Thyroid gland (tissue), 4 donors: ENCODE data around the gene CSRNP3. TPM values are rescaled to one million over a fixed set of nuclear protein-coding genes. Genes with fewer than 3 reads are reported as not detected.

Source experiments
- DNase-seq, 2 donors: peaks; one replicate each; pipeline ENCODE4 v3.0.0-alpha.2; 2019
- H3K27ac ChIP-seq, 3 donors: fragments of 200-600 bp; sonication (generic); 1 replicate in 2 of 3; 2 replicates in 1 of 3; pipeline ENCODE4 v1.5.1; 2016 to 2019; ENCODE audit warnings: mild to moderate bottlenecking in 1 of 3, moderate library complexity in 1 of 3
- H3K27me3 ChIP-seq: fragments of 200-600 bp; sonication (generic); one replicate; pipeline ENCODE4 v1.5.1; 2019
- H3K36me3 ChIP-seq, 2 donors: fragments of 200-600 bp; sonication (generic); one replicate each; pipeline ENCODE4 v1.5.1; 2016 to 2019
- H3K4me1 ChIP-seq, 2 donors: fragments of 200-600 bp; sonication (generic); one replicate each; pipeline ENCODE4 v1.5.1; 2017 to 2019
- H3K4me3 ChIP-seq, 3 donors: fragments of 200-600 bp; sonication (generic); replicated peaks in 1 of 3; 1 replicate in 2 of 3; 2 replicates in 1 of 3; pipeline ENCODE4 v1.5.1; 2016; ENCODE audit warnings: mild to moderate bottlenecking in 1 of 3
- H3K9me3 ChIP-seq: fragments of 200-600 bp; sonication (generic); one replicate; pipeline ENCODE4 v1.5.1; 2017
- POLR2A ChIP-seq, 2 donors: fragments of 450-650 bp; IDR thresholded peaks; one replicate each; pipeline ENCODE4 v1.6.1; 2017; ENCODE audit warnings: antibody characterized with exemption in 2 of 2, mild to moderate bottlenecking in 2 of 2, moderate library complexity in 1 of 2
- WGBS, 2 donors: methylation state at CpG; one replicate each; pipeline ENCODE4 v1.1.5; 2017; 5-methylcytosine and 5-hydroxymethylcytosine counted together
- intact Hi-C: fragments of 100-400 bp; cut with DNase I; formaldehyde crosslinking; loops from one replicate; pipeline ENCODE4 v1.15.1; 2023
- total RNA-seq, 4 donors: library from RNA; depleted of rRNA; stranded (reverse); fragments of >200 nt; gene quantifications; one replicate each; pipeline ENCODE4 v1.2.3, GENCODE V29; 2016
- TF ChIP-seq, protein P1 (sequence below), 6 experiments: fragments of 200-600 bp in 3 of 6; fragments of 450-650 bp in 3 of 6; sonication (generic) in 3 of 6; IDR thresholded peaks; one replicate each; pipeline ENCODE4 v1.5.1; 2016 to 2019; ENCODE audit warnings: antibody characterized with exemption in 6 of 6, mild to moderate bottlenecking in 2 of 6, inconsistent platforms in 1 of 6, moderate library complexity in 1 of 6

The CSRNP3 gene
- total RNA-seq, 4 donors from 2014 or later = 6.0 to 16.5 (median 9.9) TPM

GRCh38 chr2:165562233-165562632 is 92.7 kb downstream of the CSRNP3 start:
- intact Hi-C loops = no loop called here
- Histone ChIP-seq H3K4me1 (no peaks in the 10 kb centered on the region), H3K9me3 (no peaks in the 10 kb centered on the region), H3K4me3 (no peak overlapping the region), H3K27ac (no peak overlapping the region), H3K36me3 (no peaks in the 10 kb centered on the region), H3K27me3 (no peaks in the 10 kb centered on the region)
- TF ChIP-seq POLR2A (IDR thresholded peaks at IDR 0.05) = no peak
- TF ChIP-seq, protein P1, sequence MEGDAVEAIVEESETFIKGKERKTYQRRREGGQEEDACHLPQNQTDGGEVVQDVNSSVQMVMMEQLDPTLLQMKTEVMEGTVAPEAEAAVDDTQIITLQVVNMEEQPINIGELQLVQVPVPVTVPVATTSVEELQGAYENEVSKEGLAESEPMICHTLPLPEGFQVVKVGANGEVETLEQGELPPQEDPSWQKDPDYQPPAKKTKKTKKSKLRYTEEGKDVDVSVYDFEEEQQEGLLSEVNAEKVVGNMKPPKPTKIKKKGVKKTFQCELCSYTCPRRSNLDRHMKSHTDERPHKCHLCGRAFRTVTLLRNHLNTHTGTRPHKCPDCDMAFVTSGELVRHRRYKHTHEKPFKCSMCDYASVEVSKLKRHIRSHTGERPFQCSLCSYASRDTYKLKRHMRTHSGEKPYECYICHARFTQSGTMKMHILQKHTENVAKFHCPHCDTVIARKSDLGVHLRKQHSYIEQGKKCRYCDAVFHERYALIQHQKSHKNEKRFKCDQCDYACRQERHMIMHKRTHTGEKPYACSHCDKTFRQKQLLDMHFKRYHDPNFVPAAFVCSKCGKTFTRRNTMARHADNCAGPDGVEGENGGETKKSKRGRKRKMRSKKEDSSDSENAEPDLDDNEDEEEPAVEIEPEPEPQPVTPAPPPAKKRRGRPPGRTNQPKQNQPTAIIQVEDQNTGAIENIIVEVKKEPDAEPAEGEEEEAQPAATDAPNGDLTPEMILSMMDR (IDR thresholded peaks at IDR 0.05) = no peak
- no peak for DNase-seq

- intact Hi-C loops = no loop called here
- no peaks in the 10 kb centered on the region for H3K36me3 ChIP-seq
- no peak overlapping the region for H3K4me3 ChIP-seq
- WGBS, 2 donors = 94 to 97% methylated on average over 6 of the region's 6 CpGs
- H3K27me3 ChIP-seq = no peaks in the 10 kb centered on the region
- no peak for TF ChIP-seq POLR2A (IDR thresholded peaks at IDR 0.05)
- TF ChIP-seq, protein P1 (IDR thresholded peaks at IDR 0.05) = no peak
- DNase-seq = no peak
- H3K27ac ChIP-seq = no peak overlapping the region
- no peaks in the 10 kb centered on the region for H3K9me3 ChIP-seq
- H3K4me1 ChIP-seq = no peaks in the 10 kb centered on the region
Measured at GRCh38 chr2:165563468-165564225, 94.1 kb downstream of the CSRNP3 start.

DNA sequence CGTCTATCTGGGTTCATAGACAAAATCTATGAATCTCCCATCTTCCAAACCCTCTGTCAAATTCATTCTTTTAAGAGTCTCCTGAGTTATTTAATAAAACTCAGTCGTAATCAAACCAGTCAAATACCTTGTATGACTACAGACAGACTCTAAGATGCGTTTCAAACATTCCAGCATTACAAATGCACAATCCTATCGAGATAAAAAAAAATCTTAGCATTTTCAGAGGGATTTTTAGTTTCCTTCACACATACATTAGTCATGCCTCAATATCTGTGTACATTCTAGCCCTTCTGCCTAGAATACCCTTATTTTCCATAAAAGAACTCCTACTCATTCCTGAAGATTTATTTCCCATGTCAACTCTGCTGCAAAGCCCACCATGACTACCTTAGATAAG is 96.5 kb downstream of the CSRNP3 start:
- H3K27me3 ChIP-seq = no peaks in the 10 kb centered on the region
- no peaks in the 10 kb centered on the region for H3K36me3 ChIP-seq
- 92 to 96% methylated on average over 4 of the region's 4 CpGs for WGBS, 2 donors
- no peak for DNase-seq
- H3K4me3 ChIP-seq = no peak overlapping the region
- no peak overlapping the region for H3K27ac ChIP-seq
- no peaks in the 10 kb centered on the region for H3K4me1 ChIP-seq
- H3K9me3 ChIP-seq = no peaks in the 10 kb centered on the region
- intact Hi-C loops = no loop called here
- TF ChIP-seq, protein P1 (IDR thresholded peaks at IDR 0.05) = no peak
- no peak for TF ChIP-seq POLR2A (IDR thresholded peaks at IDR 0.05)

GRCh38 chr2:165567273-165567672 is 97.8 kb downstream of the CSRNP3 start:
- intact Hi-C loops = no loop called here
- Histone ChIP-seq H3K4me1 (no peaks in the 10 kb centered on the region), H3K4me3 (no peak overlapping the region), H3K9me3 (no peaks in the 10 kb centered on the region), H3K27ac (no peak overlapping the region), H3K36me3 (no peaks in the 10 kb centered on the region), H3K27me3 (no peaks in the 10 kb centered on the region)
- 67 to 91% methylated on average over 2 of the region's 2 CpGs for WGBS, 2 donors
- TF ChIP-seq POLR2A (IDR thresholded peaks at IDR 0.05) = no peak
- TF ChIP-seq, protein P1 (IDR thresholded peaks at IDR 0.05) = no peak
- no peak for DNase-seq

DNA sequence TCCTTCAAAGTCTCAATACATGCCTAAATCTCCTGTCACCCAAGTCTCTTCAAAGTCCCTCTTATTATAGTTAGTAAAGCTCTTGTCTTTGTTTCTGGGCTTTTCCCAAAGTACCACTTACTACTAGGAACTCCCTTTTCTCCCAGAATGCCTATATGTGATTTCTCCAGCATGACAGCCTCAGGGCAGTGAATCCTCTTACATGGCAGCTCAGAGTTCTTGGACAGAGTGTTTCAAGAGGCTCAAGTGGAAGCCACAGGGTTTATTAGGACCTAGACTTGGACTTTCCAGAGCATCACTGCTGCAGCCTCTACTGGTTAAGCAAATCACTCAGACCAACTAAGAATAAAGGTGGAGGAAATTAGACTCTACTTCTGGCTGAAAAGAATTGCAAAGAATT is 98.9 kb downstream of the CSRNP3 start:
- DNase-seq = no peak
- H3K27me3 ChIP-seq = no peaks in the 10 kb centered on the region
- H3K4me3 ChIP-seq = no peak overlapping the region
- H3K27ac ChIP-seq = no peak overlapping the region
- no peaks in the 10 kb centered on the region for H3K4me1 ChIP-seq
- intact Hi-C loops = no loop called here
- H3K9me3 ChIP-seq = no peaks in the 10 kb centered on the region
- TF ChIP-seq, protein P1 (IDR thresholded peaks at IDR 0.05) = no peak
- TF ChIP-seq POLR2A (IDR thresholded peaks at IDR 0.05) = no peak
- H3K36me3 ChIP-seq = no peaks in the 10 kb centered on the region
